HG02943 (cell line): ENCODE measurements around the gene ITGB3BP.
"Not testable (repeated sequence)": the region's sequence is repeated elsewhere in the genome, so short reads cannot be mapped to it uniquely, and the experiment has no call there.

ENCODE experiments used
- ATAC-seq: cut with Tn5 transposase; IDR thresholded peaks from one replicate; pipeline ENCODE4 v1.9.1; 2021; ENCODE audit warnings: mild to moderate bottlenecking, low read depth, moderate library complexity; ENCODE audit not compliant: unreplicated experiment

ITGB3BP gene, protein sequence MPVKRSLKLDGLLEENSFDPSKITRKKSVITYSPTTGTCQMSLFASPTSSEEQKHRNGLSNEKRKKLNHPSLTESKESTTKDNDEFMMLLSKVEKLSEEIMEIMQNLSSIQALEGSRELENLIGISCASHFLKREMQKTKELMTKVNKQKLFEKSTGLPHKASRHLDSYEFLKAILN

DNA sequence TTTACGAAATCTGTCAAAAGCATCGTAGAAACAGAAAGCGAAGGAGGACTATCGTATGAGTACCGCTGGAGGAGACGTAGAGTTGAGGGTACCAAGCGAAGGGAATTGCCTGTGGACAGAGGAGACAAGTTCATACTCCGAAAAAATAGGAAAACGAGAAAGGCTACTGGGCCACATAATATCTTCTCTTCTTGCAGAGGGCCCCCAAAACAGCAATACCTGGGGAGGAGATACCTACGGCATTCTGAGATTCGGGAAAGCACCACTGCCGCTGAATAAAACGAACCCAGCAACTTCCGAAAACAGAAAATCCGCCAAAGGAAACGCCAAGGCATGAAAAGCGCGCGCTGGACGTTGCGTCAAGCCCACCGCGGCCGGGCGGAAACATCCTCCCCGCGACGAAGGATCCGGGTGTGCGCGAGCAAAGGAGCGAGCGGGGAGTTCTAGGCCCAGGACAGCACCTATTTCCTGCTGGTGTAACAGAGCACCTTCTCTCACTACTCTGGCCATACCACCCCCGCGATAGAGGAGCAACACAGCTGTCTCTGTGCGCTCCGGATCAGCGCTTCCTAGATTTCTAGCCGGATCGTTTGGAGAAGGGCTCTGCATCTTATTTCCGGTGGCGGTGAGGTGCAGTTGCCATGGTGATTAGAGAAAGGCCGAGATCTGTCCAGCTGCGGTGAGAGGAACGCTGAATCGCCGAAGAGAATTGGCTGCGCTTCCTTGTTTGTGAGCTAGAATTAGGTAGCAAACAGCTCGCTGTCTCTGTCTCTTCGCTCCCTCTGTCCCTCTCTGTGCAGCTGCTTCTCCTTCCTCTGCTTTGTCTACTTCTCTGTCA is at the start of gene ITGB3BP, which contains the start of gene EFCAB7:
TSS of gene ITGB3BP (minus strand) at position 335 of the 838 bp plus-strand sequence. CDS start at position 243, 92 bp downstream.
TSS of gene EFCAB7 (plus strand) at position 635 of the 838 bp plus-strand sequence. CDS start 2,048 bp downstream, outside the sequence.
- ATAC-seq = peak; percentile 84

DNA sequence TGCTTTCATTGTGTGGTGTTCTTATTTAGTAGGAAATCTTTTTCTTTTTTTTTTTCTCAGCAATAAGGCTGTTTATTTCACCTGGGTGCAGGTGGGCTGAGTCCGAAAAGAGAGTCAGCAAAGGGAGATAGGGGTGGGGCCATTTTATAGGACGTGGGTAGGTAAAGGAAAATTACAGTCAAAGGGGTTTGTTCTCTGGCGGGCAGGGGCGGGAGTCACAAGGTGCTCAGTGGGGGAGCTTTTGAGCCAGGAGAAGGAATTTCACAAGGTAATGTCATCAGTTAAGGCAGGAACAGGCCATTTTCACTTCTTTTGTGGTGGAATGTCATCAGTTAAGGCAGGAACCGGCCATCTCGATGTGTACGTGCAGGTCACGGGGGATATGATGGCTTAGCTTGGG is 49.7 kb upstream of the ITGB3BP start:
- ATAC-seq = not testable (repeated sequence)

DNA sequence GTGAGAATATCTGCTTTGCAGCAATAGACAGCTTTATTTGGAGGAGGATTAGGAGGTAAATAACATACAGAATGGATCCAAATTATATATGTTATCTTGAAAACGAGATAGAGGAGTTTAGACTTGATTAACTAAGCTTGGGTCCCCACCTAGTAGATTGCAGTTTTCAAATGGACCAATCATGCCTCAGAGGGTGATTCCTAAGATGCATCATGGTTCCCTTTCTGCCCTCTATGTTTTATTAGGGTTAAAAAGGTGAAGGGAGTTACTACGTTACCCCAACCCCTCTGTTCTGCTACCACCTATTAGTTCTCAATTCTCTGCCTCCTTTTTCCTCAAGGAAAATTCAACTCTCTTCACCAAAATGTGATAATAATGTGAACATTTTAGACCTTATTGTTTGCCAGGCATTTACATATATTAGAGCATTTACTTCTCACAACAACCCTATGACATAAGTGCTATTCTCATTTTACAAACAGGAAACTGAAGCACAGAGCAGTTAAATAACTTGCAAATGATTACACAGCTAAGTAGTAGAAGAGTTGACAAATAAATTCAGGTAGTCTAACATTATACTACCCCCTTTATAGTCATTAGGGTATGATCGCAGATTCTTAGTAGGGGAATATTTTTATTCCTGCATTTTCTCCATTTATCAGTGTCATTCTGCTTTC is 46.8 kb upstream of the ITGB3BP start:
- no peak for ATAC-seq

DNA sequence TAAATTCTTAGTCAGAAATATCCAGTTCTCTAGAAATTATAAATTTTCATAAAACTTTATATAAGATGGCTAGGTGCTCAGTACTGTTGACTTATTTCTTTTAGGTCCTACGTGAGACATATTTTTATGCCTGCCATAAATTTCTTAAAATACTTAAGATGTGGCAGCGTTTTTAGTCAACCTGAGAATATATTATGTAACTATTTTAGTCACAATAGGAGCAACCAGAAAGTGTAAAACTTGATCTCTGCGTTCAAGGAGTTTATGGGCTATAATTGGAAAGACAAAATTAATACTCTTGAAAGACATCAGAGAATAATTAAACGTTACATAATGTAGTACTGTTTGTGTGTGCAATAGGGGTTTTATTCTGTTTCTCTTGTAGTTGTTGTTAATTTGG is 46.0 kb upstream of the ITGB3BP start:
- no peak for ATAC-seq

DNA sequence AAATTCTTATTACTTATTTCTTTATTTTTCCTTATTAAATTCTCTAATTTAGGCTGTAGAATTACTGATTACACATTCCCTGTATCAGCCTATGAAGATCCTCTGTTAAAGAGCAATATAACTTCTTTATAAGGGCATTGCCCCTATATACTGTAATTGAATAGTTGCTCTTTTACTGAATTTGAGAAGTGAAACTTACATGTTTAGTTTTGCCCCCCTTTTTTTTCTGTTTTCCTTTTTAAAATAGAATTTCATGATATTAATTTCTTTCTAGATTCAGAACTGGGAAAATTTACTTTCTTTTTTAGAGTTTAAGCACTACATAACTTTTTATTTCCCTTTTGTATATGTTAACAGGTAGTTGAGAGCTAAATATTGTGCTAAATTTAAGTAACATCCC is 40.7 kb upstream of the ITGB3BP start:
- no peak for ATAC-seq

DNA sequence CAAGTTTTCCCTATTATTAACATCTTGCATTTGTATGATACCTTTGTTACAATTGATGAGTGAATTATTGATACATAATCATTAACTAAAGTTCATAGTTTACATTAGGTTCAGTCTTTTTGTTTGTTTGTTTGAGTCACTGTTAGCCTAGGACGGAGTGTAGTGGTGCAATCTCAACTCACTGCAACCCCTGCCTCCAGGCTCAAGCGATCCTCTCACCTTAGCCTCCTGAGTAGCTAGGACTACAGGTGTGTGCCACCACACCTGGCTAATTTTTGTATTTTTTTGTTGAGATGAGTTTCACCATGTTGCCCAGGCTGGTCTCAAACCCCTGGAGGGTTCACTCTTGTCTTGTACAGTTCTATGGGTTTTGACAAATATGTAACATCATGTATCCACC is 36.3 kb upstream of the ITGB3BP start:
- no peak for ATAC-seq

DNA sequence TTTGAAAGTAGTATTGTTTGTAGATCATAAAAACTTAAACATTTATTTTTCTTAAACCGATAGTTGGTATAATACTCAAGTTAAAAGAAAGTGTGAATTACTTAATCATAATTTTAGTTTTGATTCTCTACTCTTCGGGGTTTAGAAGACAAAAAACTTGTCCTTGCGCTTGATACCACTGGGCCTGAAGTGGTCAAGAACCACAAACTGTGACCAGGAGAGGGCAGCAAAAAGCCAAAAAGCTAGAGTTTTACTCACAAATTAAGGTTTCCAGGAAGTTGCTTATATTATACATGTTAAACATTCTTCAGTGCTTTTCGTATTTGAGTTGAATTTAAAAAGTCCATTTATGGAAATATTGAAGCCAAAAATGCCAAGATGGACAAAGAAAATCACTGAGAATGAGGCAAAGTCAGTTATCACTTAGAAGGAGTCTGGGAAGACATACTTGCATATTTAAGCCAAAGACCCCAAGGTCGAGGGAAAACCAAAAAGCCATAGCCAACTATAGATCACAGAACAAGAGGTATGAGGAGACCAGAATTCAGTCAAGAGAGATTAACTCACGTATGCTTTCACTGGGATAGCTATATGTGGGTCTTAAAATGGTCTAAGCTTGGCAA is 34.5 kb upstream of the ITGB3BP start:
- ATAC-seq = no peak

DNA sequence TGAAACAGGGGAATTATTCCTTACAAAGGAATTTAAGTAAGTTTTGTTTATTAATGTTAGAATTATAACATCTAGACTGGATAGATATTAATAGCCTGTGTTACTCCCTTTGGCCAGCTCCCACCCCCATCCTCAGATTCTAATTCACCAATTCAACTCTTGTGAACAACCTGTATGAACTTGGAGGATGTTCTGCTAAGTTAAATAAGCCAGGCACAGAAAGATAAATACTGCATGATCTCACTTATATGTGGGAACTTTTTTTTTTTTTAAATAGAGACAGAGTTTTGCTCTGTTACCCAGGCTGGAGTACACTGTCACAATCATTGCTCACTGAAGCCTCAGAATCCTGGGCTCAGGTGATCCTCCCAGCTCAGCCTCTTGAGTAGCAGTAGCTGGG is 32.5 kb upstream of the ITGB3BP start:
- ATAC-seq = no peak

DNA sequence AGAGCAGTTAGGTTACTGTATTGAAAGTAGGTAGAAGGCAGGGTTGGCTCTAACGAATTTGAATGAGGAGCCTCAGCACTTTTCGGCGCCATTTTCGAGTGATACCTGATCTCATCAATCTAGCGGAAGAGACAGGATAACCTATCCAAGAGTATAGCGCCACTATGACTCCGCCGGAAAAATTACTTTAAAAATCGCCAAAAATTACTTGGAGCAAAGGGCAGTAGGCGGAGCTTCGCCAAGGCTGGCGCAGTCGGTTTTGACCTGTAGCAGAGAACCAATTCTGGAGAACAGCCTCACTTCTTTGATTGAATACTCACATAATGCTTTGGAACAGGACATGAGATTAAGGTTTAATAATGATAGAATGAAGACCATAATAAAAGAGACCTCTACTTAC is 25.9 kb upstream of the ITGB3BP start:
- ATAC-seq = no peak

DNA sequence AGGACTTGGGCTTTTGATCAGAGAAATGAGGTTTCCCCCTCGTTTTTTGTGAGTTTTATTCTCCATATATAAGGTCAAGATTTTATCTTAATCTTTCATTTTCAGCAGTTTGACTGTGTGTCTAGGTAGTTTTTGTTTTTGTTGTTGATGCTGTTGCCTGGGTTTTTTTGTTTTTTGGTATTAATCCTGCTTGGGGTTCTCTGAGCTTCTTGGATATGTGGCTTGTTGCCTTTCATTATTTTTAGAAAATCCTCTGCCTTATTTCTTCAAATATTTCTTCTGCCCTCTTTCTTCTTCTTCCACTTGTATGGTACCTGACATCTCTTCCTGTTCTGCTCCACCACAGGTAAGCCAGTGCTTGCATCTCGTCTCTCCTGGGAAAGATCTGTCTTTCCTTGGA is 25.3 kb upstream of the ITGB3BP start:
- no peak for ATAC-seq

DNA sequence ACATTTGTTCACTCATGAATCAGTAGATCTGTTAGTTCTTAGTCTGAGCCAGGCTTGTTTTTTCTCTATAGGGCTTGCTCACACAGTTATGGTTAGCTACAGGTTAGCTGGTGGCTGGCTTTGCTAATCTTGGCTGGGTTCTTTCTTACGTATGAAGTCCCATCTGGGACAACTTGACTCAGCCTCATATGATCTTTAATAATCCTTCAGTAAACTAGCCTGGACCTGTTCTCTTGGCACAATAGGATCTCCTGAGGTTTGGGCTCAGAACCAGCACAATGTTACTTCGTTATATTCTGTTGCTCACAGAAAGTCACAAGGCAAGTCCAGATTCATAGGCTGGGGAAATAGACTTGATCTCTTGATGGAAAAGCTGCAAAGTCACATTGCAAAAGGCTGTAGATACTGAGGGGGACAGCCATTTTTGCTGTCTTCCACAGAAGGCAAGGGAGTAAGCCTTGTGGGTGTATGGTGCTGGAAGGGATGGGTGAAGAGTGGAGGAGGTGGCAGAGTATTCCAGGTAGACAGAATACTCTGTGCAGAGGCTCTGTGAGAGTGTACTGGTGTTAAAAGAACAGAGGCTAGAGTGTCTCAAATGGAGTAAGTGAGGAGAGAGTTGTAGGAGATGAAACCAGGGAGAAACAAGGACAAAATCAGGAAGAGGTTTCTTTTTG is 24.7 kb upstream of the ITGB3BP start:
- ATAC-seq = no peak

DNA sequence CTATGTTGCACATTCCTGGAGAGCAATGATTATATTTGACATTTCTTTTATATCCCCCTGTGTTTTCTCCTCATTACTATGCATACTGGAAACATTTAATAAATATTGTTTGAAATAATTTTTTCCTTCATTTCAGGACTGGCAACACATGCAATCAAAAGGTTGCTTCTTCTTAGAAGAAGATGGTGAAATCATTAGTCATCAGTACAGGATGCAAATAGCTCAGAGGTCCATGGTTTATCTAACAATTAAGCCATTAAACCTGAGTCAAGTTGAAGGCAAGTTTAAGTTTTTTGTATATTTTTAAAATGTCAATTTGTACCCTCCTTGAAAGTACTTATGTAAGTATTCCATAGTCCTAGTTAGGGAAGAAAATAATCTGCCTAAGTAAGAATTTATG is 22.8 kb upstream of the ITGB3BP start:
- ATAC-seq = no peak

DNA sequence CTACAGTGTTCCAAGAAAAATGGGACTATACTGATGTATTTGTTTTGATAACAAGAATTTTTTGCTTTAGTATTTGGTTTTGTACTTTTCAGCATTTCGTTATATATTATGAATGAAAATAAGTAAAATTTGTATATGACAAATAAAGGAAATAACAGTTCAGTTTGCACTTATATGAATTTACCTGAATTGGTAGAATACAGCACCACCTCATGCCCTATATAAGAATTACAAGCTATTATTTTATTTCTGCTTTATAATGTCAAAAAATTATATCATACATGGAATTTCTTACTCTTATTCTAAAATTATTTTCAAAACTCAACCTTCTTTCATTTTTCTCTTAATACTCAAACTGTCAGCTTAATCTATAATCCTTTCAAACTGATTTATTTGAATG is 14.9 kb upstream of the ITGB3BP start:
- ATAC-seq = no peak

DNA sequence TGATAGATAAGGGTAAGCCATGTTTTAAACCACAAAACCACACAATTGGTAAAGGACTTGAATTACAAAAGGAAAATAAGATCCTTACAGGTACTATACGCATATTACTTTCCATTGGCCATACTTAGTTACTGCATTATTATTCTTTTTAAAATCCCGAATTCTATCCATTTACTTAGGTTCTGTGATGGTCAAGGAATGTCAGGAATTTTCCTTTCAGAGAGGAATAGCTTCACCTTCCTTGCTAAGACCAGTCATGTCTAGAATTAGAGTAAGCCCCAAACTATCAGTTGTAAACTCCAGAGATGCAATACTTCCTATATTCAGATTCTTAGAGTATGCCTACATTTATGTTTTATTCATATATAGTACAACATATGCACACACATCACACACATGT is 14.0 kb upstream of the ITGB3BP start:
- no peak for ATAC-seq

DNA sequence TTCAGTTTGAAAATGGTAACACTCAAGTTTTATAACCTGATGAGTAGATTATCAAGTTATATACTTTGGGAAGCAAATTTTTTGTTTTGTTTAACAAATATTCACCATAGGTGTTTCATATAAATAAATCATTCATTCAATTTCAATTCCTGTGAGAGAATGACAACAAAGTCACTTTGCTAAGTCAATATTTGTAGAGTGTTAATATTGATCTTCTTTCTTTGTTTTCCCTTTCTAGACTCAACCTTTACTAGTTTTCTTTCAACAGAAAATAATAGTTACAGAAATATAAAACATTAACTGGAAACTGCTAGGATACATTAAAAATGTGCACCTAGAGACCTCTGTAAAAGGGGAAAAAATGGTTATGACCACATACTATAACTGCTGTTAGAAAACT is 11.4 kb upstream of the ITGB3BP start:
- ATAC-seq = no peak

DNA sequence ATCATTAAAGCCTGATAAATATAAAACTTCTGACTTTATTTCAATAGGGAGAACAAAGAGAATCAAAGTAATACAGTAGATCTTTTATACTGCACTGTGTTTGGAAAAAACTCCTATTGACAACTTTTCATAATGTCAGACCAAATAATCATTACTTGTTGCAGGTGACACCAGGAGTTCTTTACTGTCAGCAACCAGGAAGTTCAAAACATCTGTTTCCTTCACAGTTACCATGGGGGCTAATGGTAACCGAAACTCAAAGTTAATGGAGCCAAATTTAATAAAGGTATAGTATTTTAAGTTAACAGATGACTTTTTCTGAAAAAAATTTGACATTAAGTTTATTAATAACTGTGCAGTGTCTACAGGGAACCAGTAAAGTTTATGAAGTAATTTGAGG is 10.9 kb upstream of the ITGB3BP start:
- no peak for ATAC-seq

DNA sequence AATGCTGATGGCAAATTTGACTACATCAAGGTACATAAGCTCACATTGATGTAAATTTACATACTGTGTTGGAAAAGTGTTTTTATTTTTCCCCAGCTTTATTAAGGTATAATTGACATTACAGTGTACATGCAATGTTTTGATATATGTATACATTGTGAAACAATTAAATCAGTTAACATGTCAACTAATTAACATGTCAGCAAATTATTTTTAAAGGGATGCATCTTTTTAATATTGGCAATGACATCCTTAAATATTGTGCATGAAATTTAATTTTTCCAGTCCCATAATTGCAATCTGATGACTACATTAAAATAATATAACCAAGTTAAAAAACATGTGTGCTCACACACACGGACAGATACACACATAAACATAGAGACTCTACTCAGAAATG is 9.7 kb upstream of the ITGB3BP start:
- no peak for ATAC-seq

DNA sequence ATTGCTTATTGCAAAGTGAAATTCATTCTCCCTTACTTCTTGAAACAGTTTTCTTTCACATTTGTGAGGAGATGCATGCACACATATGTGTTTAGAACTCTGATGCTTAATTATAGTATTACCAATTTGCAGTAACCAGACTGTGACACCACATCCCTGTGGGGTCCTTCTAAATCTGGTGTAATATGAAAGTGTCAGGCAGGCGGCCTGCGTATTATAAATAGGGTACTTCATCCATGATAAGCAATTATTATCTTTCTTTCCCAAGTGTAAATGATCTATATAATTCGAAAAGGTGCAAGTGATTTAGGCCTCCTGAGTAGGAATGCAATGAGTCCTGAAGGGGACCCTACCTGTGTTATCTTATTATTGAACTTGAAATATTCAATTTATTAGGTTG is 1.2 kb upstream of the ITGB3BP start:
- ATAC-seq = no peak

DNA sequence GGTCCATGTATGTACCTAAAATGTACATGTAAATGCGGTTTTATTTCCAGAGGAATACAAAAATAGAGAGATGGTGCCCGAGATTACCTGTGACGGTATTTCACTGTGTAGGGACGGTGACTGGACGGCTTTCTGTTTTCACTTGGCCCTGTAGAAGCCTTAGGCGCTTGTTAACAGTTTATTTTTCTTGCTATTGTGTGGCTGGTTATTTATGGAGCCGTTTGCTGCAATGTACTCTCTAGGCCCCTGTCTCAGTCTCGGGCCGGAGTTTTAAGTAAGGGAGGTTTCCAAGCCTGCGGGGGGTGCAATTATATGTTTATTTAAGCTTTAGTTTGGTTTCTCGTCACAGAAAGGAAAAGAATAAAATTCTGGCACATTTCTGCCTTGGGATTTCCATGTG is 713 bp upstream of the ITGB3BP start:
- peak; percentile 12 for ATAC-seq

DNA sequence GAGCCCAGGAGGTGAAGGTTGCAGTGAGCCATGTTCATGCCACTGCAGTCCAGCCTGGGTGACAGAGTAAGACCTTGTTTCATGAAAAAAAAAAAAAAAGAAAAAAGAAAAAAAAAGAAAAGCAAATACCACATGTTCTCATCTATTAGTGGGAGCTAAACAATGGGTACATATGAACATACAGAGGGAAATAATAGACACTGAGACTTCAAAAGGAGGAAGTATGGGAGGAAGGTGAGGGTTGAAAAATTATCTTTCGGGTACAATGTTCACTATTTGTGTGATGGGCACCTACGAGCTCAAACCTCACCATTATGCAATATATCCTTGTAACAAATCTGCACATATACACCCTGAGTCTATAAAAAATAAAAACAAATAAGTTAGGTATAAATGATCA is 6.4 kb downstream of the ITGB3BP start:
- ATAC-seq = no peak

DNA sequence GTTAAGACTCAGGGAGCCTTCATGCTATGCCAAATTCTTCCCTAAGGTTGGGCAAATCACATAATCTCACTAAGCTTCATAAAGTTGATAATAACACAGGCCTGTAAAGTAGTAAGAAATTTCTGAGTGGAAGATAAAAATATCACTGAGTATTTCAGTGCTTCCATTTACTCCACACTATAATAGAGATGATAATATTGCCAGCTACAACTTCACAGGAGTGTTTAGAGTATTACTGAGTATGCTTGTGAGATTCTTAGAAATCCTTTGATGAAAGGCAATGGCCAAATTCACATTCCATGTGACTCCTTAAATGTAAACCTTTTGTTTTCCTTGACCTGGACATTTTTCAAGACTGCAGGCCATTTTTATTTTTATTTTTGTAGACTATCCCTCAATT is 10.4 kb downstream of the ITGB3BP start:
- ATAC-seq = no peak
